Endothelial cell of umbilical vein (primary cell): Measurements from ENCODE around the gene AGXT. TPM values are rescaled to one million over a fixed set of nuclear protein-coding genes. Genes with fewer than 3 reads are reported as not detected.

Experiments used
- BruUV-seq: library from RNA; stranded (reverse); fragments of 400-500 nt; replicated peaks from 2 replicates; lab custom pipeline; 2021; lab: Mats Ljungman, UMichigan
- CTCF ChIA-PET: fragments of 300-600, 350-600 bp; sonication (Branson Sonifier 250); formaldehyde crosslinking; loops from one replicate; lab custom pipeline; 2021; ENCODE audit warnings: antibody characterized with exemption, inconsistent platforms; lab: Charles Lee
- POLR2A ChIA-PET: fragments of 300-600, 350-600 bp; sonication (Branson Sonifier 250); formaldehyde crosslinking; loops from one replicate; lab custom pipeline; 2021; ENCODE audit warnings: antibody characterized with exemption, inconsistent platforms; lab: Charles Lee
- DNase-seq: peaks from one replicate; pipeline ENCODE4 v3.0.0-alpha.2; 2011; ENCODE audit warnings: low read depth, low spot score
- FAIRE-seq: peaks from 2 replicates; lab custom pipeline; 2011; peaks lifted over from hg19 to GRCh38; lab: Jason Lieb, UNC
- H2AFZ ChIP-seq: 2 replicates; pipeline ENCODE4 v1.6.0; 2012; ENCODE audit warnings: low read depth, low read length, control low read depth, inconsistent platforms
- H3K27ac ChIP-seq: 2 replicates; pipeline ENCODE4 v1.5.1; 2011; ENCODE audit warnings: low read depth, mild to moderate bottlenecking, control low read depth, low read length, moderate library complexity; ENCODE audit not compliant: insufficient read depth
- H3K27me3 ChIP-seq, 2 experiments: 2 replicates each; pipeline versions ENCODE4 v1.6.0 to v1.6.1; 2011; ENCODE audit warnings: low read length in 2 of 2, mixed read lengths in 1 of 2; ENCODE audit not compliant: control insufficient read depth in 2 of 2, insufficient read depth in 2 of 2
- H3K36me3 ChIP-seq, 2 experiments: 2 replicates in 1 of 2; 3 replicates in 1 of 2; pipeline ENCODE4 v1.5.1; 2011; ENCODE audit warnings: low read length in 2 of 2, mild to moderate bottlenecking in 1 of 2, moderate library complexity in 1 of 2; ENCODE audit not compliant: control insufficient read depth in 2 of 2, insufficient read depth in 2 of 2; ENCODE audit errors: extremely low read depth in 1 of 2
- H3K4me1 ChIP-seq: 3 replicates; pipeline ENCODE4 v1.5.1; 2011; ENCODE audit warnings: mild to moderate bottlenecking, low read length; ENCODE audit not compliant: control insufficient read depth, insufficient read depth; ENCODE audit errors: extremely low read depth
- H3K4me2 ChIP-seq: 2 replicates; pipeline ENCODE4 v1.6.1; 2011; ENCODE audit warnings: low read length, control low read depth, mixed read lengths; ENCODE audit not compliant: insufficient read depth
- H3K4me3 ChIP-seq, 3 experiments: fragments of 200-600 bp in 1 of 3; sonication (generic), shearing (Covaris generic) in 1 of 3; replicated peaks in 1 of 3; 2 replicates each; pipeline ENCODE4 v1.5.1; 2011 to 2016; ENCODE audit warnings: control low read depth in 3 of 3, low read length in 3 of 3, mild to moderate bottlenecking in 2 of 3, inconsistent platforms in 1 of 3, low read depth in 1 of 3, moderate library complexity in 1 of 3; ENCODE audit not compliant: insufficient read depth in 1 of 3
- H3K79me2 ChIP-seq: 2 replicates; pipeline ENCODE4 v1.6.0; 2012; ENCODE audit warnings: low read length, inconsistent platforms; ENCODE audit not compliant: control insufficient read depth, insufficient read depth
- H3K9ac ChIP-seq: replicated peaks from 2 replicates; pipeline ENCODE3; 2011; ENCODE audit warnings: low read length, control low read depth; ENCODE audit not compliant: insufficient read depth; ENCODE audit errors: extremely low read depth
- H3K9me1 ChIP-seq: replicated peaks from 3 replicates; pipeline ENCODE4 v1.6.0; 2011; ENCODE audit warnings: mild to moderate bottlenecking, low read length; ENCODE audit not compliant: control insufficient read depth, insufficient read depth; ENCODE audit errors: extremely low read depth
- H3K9me3 ChIP-seq: replicated peaks from 2 replicates; pipeline ENCODE4 v1.5.1; 2012; ENCODE audit warnings: low read length, inconsistent platforms; ENCODE audit not compliant: control insufficient read depth, insufficient read depth
- H4K20me1 ChIP-seq: replicated peaks from 2 replicates; pipeline ENCODE3; 2011; ENCODE audit warnings: mild to moderate bottlenecking, low read length; ENCODE audit not compliant: control insufficient read depth, insufficient read depth; ENCODE audit errors: extremely low read depth
- EZH2 ChIP-seq: IDR thresholded peaks from 2 replicates; pipeline ENCODE4 v1.6.1; 2012; ENCODE audit warnings: borderline replicate concordance, low read depth, mild to moderate bottlenecking, moderate library complexity, low read length, inconsistent platforms; ENCODE audit not compliant: severe bottlenecking
- FOS ChIP-seq: IDR thresholded peaks from 2 replicates; pipeline ENCODE4 v1.6.1; 2011; ENCODE audit warnings: mild to moderate bottlenecking, low read length, moderate library complexity, borderline replicate concordance; ENCODE audit not compliant: insufficient read depth
- GATA2 ChIP-seq: IDR thresholded peaks from 2 replicates; pipeline ENCODE4 v1.7.0; 2011; ENCODE audit warnings: low read depth, mild to moderate bottlenecking, moderate library complexity, mixed read lengths, low read length; ENCODE audit not compliant: insufficient read length, insufficient read depth
- JUN ChIP-seq: IDR thresholded peaks from 2 replicates; pipeline ENCODE4 v1.6.1; 2011; ENCODE audit warnings: borderline replicate concordance, low read depth; ENCODE audit not compliant: insufficient read length, insufficient read depth
- MYC ChIP-seq: IDR thresholded peaks from one replicate; pipeline ENCODE4 v1.6.1; 2011; ENCODE audit warnings: mild to moderate bottlenecking, low read depth, low read length
- POLR2A ChIP-seq: IDR thresholded peaks from 2 replicates; pipeline ENCODE4 v1.6.1; 2012; ENCODE audit warnings: low read depth, mild to moderate bottlenecking, control low read depth, low read length
- POLR2AphosphoS5 ChIP-seq: IDR thresholded peaks from 2 replicates; pipeline ENCODE4 v1.6.1; 2012; ENCODE audit warnings: low read depth, mild to moderate bottlenecking, control low read depth, low read length, moderate library complexity; ENCODE audit not compliant: insufficient read depth
- dilution Hi-C: fragments of 300-500 bp; cut with MboI; formaldehyde crosslinking; loops from one replicate; pipeline ENCODE4 v1.15.0; 2019; ENCODE audit warnings: low sequenced_read_pairs; ENCODE audit not compliant: extremely low pct_ligation_motif_present
- intact Hi-C: fragments of 100-400 bp; cut with micrococcal nuclease; formaldehyde crosslinking; loops from one replicate; pipeline ENCODE4 v1.10.0; 2022
- polyA plus RNA-seq, 4 experiments: library from polyadenylated mRNA; depleted of rRNA in 3 of 4; stranded (reverse) in 3 of 4; unstranded in 1 of 4; fragments of >200 nt; gene quantifications; 2 replicates each; pipeline versions ENCODE4 v1.2.1 to v1.2.3, GENCODE V29; 2011 to 2012; ENCODE audit warnings: missing spikeins in 1 of 4
- total RNA-seq: library from RNA; stranded (reverse); gene quantifications from 2 replicates; pipeline ENCODE4 v1.2.3, GENCODE V29; 2021
- TF ChIP-seq, protein P1 (sequence below), 2 donors: IDR thresholded peaks; 1 replicate in 1 of 2; 2 replicates in 1 of 2; pipeline ENCODE4 v1.5.1; 2011; ENCODE audit warnings: low read length in 2 of 2, mild to moderate bottlenecking in 2 of 2, moderate library complexity in 2 of 2, control low read depth in 1 of 2, inconsistent platforms in 1 of 2, low read depth in 1 of 2; ENCODE audit not compliant: insufficient read depth in 1 of 2; ENCODE audit errors: extremely low read depth in 1 of 2
- TF ChIP-seq, protein P2 (sequence below): IDR thresholded peaks from 2 replicates; pipeline ENCODE4 v1.6.1; 2011; ENCODE audit not compliant: insufficient read depth, insufficient read length

The AGXT gene
- total and polyA plus RNA-seq, 2 donors (not counting 3 experiments of a cell fraction or from before 2014, with no cell fraction given) = not detected

DNA sequence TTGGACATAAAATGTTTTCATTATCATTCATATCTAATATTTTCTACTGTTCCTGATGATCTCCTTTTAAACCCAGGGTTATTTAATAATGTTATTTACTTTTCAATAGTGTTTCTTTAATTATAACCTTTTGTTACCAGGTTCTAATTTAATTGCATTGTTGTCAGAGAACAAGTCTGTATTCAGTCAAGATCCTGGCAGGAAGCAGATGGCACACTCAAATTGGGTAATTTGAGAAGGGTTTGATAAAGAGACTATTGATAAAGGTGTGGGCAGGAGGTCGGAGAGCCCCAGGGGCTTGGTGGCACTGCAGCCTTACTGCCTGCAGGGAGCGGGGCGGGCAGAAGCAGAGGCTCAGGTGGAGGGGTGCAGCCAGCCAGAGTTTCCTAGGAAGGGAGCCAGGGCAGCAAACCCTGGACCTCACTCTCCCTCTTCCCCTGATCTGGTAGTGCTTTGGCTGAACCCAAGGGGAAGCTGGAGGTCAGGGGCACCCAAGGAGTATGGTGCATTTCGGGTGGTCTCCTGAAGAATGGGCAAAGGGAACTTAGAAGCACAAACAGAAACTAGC, 46.3 kb upstream of the AGXT start:
- Histone ChIP-seq H3K27me3 (peaks cover 49 to 63% of the 10 kb centered on the region in 2 experiments), H3K9ac (no peak overlapping the region), H3K27ac (no peak overlapping the region), H3K4me1 (no peaks in the 10 kb centered on the region), H3K36me3 (no peaks in the 10 kb centered on the region), H3K9me1 (no peaks in the 10 kb centered on the region), H3K4me2 (no peak overlapping the region), H3K4me3 (no peak overlapping the region), H3K79me2 (no peaks in the 10 kb centered on the region), H2AFZ (no peak overlapping the region), H3K9me3 (no peaks in the 10 kb centered on the region), H4K20me1 (no peaks in the 10 kb centered on the region)
- intact Hi-C loops = no loop called here
- BruUV-seq = no TSS peak
- dilution Hi-C loops = no loop called here
- no peak for DNase-seq
- ChIA-PET POLR2A (no interaction called here), CTCF (interaction anchor here (1.3 kb wide), 1 partner anchor 8 kb away, joined by 3 read pairs; no protein-coding TSS in a partner anchor)
- FAIRE-seq = no peak
- TF ChIP-seq, protein P1, sequence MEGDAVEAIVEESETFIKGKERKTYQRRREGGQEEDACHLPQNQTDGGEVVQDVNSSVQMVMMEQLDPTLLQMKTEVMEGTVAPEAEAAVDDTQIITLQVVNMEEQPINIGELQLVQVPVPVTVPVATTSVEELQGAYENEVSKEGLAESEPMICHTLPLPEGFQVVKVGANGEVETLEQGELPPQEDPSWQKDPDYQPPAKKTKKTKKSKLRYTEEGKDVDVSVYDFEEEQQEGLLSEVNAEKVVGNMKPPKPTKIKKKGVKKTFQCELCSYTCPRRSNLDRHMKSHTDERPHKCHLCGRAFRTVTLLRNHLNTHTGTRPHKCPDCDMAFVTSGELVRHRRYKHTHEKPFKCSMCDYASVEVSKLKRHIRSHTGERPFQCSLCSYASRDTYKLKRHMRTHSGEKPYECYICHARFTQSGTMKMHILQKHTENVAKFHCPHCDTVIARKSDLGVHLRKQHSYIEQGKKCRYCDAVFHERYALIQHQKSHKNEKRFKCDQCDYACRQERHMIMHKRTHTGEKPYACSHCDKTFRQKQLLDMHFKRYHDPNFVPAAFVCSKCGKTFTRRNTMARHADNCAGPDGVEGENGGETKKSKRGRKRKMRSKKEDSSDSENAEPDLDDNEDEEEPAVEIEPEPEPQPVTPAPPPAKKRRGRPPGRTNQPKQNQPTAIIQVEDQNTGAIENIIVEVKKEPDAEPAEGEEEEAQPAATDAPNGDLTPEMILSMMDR (IDR thresholded peaks at IDR 0.05; ENCODE audit: extremely low read depth in 1 of 2, insufficient read depth in 1 of 2, low read depth in 1 of 2, low read length in 2 of 2) = no peak

DNA sequence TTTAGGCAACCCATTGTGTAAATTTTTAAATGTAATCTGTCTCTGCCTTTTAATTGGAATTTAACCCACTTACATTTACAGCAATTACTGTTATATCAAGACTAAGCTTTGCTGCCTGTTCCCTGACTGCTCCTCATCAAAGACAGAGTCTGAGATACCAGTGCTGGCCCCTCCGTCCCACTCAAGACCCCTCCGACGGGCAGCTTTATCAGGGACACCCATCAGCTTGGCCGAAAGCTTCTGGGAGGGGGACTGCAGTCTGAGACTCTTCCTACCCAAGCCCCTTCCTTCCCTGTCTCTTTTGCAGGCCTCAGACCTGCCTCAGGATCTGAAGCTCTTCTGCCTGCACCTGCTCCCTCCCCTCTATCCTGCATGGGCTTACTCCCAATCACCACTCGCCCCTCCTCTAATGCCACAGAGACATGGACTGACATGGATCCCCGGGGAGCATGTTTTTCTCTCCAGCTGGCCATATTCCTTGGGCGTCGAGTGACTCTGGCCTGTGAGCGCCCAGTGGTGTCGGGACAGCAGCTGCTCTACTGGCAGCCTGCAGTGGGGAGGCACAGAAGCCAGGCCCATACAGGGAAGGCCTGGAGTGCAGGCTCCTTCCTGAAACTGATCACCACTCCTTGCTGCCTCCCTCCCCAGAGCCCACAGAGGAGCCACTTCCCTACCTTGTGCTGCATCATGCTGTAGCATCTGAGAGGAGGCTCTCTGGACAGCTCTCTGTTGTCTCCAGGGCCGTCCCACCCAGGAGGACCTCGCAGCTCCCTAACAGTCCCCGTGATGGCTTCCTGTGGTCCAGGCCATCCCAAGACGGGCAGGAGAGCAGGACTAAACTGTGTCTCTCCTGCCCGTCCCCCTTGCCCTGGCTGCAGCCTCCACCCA, 44.9 kb upstream of the AGXT start:
- CTCF ChIA-PET = interaction anchor here (1.0 to 1.3 kb wide), 2 partner anchors 9 to 13 kb away, joined by 3 read pairs; no protein-coding TSS in a partner anchor
- no TSS peak for BruUV-seq
- H3K9me1 ChIP-seq = no peaks in the 10 kb centered on the region
- no peak for FAIRE-seq
- DNase-seq = no peak
- H3K4me3 ChIP-seq = no peak overlapping the region
- POLR2A ChIA-PET = no interaction called here
- dilution Hi-C loops (no loop called here), intact Hi-C loops (loop anchor here (1.0 kb wide), 1 partner anchor 9 kb away; no protein-coding TSS in a partner anchor)
- H3K27ac ChIP-seq = no peak overlapping the region
- H3K36me3 ChIP-seq = no peaks in the 10 kb centered on the region
- no peaks in the 10 kb centered on the region for H4K20me1 ChIP-seq
- H3K9me3 ChIP-seq = no peaks in the 10 kb centered on the region
- no peaks in the 10 kb centered on the region for H3K4me1 ChIP-seq
- H3K4me2 ChIP-seq = no peak overlapping the region
- no peak overlapping the region for H3K9ac ChIP-seq
- H3K27me3 ChIP-seq = peaks cover 44 to 58% of the 10 kb centered on the region in 2 experiments
- TF ChIP-seq POLR2A (no peak), POLR2AphosphoS5 (no peak), FOS (no peak), MYC (no peak), JUN (no peak), EZH2 (no peak), GATA2 (no peak)
- TF ChIP-seq, protein P2, sequence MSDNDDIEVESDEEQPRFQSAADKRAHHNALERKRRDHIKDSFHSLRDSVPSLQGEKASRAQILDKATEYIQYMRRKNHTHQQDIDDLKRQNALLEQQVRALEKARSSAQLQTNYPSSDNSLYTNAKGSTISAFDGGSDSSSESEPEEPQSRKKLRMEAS = no peak
- TF ChIP-seq, protein P1 (IDR thresholded peaks at IDR 0.05; ENCODE audit: extremely low read depth in 1 of 2, insufficient read depth in 1 of 2, low read depth in 1 of 2, low read length in 2 of 2) = no peak
- no peaks in the 10 kb centered on the region for H3K79me2 ChIP-seq
- no peak overlapping the region for H2AFZ ChIP-seq
